Measurements from ENCODE around the gene GPALPP1. TPM values are rescaled to one million over a fixed set of nuclear protein-coding genes. Genes with fewer than 3 reads are reported as not detected.

Gene GPALPP1
- total and polyA plus RNA-seq, 2 of the 4 experiments (the other 2 are of a cell fraction): 10.6 to 12.5 TPM

DNA sequence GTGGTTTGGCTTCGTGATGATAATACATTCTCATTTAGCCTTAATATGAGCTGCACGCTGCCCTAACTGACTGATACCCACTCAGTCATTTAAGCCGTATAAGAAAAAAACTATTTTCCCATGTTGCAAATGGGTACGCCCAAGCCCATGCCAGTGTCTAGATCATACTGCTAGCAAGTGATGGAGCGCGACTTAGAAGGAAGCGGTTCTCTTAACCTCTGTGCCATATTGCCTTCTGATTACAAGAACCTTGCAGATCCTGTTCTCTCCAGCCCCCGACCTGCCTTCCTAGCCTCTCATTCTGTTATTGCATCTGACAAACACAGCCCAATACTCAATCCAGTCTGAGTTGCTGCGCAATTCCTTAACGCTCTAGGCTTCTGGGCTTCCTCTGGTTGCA is 603 bp downstream of the GPALPP1 start:
- Histone ChIP-seq H3K14ac (replicated peaks; ENCODE audit: low read depth, low read length) (peak overlapping the region; percentile 16), H3K23ac (ENCODE audit: low read depth, low read length) (peak overlapping the region; percentile 11), H2AK5ac (ENCODE audit: low read depth, low read length) (peak overlapping the region; percentile 23; the same call in 1 of the 2 replicates), H3K9me3 (ENCODE audit: control insufficient read depth, insufficient read depth, low read length) (no peaks in the 10 kb centered on the region), H2BK5ac (ENCODE audit: low read depth, low read length, poor library complexity, severe bottlenecking) (peak overlapping the region; percentile 83), H3K4me2 (ENCODE audit: low read depth, low read length) (peak overlapping the region; percentile 96), H2AFZ (replicated peaks; ENCODE audit: low read length, poor library complexity) (peak overlapping the region; percentile 100), H3K9me1 (ENCODE audit: insufficient read depth, low read length) (no peaks in the 10 kb centered on the region), H3K4me3 (ENCODE audit: insufficient read depth, low read depth, low read length) (peak overlapping the region; percentile 96), H4K20me1 (ENCODE audit: insufficient read depth, low read length) (0 out of 2 replicates have a peak, but pooled peaks cover 4% of the 10 kb centered on the region), H3K4me1 (ENCODE audit: control insufficient read depth, insufficient read depth, low read length) (peaks cover 2% of the 10 kb centered on the region), H3K27me3 (ENCODE audit: control insufficient read depth, insufficient read depth, low read length) (no peaks in the 10 kb centered on the region), H3K18ac (ENCODE audit: low read depth, low read length) (no peak overlapping the region), H4K8ac (ENCODE audit: low read depth in 2 of 2, low read length in 2 of 2) (peak overlapping the region; percentile 27 to 93), H2BK20ac (ENCODE audit: low read depth, low read length) (no peak overlapping the region), H3K27ac (ENCODE audit: insufficient read depth, low read length) (peak overlapping the region; percentile 93), H4K5ac (ENCODE audit: low read depth, low read length) (peak overlapping the region; percentile 25), H3K56ac (ENCODE audit: extremely low read depth, insufficient read depth, low read length) (peak overlapping the region; percentile 43; the same call in 1 of the 2 replicates), H2BK120ac (ENCODE audit: low read depth, low read length) (no peak overlapping the region), H3K4ac (ENCODE audit: low read depth, low read length) (peak overlapping the region; percentile 82), H3K36me3 (ENCODE audit: control insufficient read depth, insufficient read depth, low read length) (peaks cover 4% of the 10 kb centered on the region), H3K79me1 (ENCODE audit: low read depth in 1 of 2, low read length in 2 of 2) (peaks cover 21 to 71% of the 10 kb centered on the region in 2 experiments), H2BK15ac (ENCODE audit: low read depth, low read length) (no peak overlapping the region), H4K91ac (ENCODE audit: insufficient read depth, low read depth, low read length) (peak overlapping the region; percentile 67; the same call in 1 of the 2 replicates), H3K9ac (ENCODE audit: low read depth, low read length) (peak overlapping the region; percentile 95), H2AK9ac (replicated peaks; ENCODE audit: low read depth, low read length, poor library complexity) (peak overlapping the region; percentile 60)
- intact Hi-C loops (cut with micrococcal nuclease) (loop anchor here (5.0 kb wide), 1 partner anchor 292 kb away; no protein-coding TSS in a partner anchor), in situ Hi-C loops (cut with MboI; ENCODE audit: low sequenced_read_pairs) (loop anchor here (10.0 kb wide), 1 partner anchor 1085 kb away; no protein-coding TSS in a partner anchor), dilution Hi-C loops (cut with HindIII; ENCODE audit: low sequenced_read_pairs, unreplicated experiment) (no loop called here)
- no peak for DNase-seq
- BruUV-seq (replicated peaks): TSS peak; percentile 33
- POLR2A ChIA-PET (ENCODE audit: unreplicated experiment): no interaction called here
- peak; percentile 4; the same call in 1 of the 2 replicates for ATAC-seq (ENCODE audit: low read depth)
- CTCF ChIA-PET: no interaction called here
- 12% methylated on average over 7 of the region's 10 CpGs; no CpG with 5 or more reads in 1 of the 2 experiments for WGBS, 2 experiments (ENCODE audit: extremely low coverage in 2 of 2, insufficient read length in 1 of 2)
- TF ChIP-seq RAD21 (IDR thresholded peaks at IDR 0.05; ENCODE audit: low read length) (no peak), BHLHE40 (IDR thresholded peaks at IDR 0.05; ENCODE audit: low read depth, low read length) (no peak), FOS (IDR thresholded peaks at IDR 0.05; ENCODE audit: low read depth, low read length) (no peak), CHD1 (IDR thresholded peaks at IDR 0.05; ENCODE audit: low read depth, low read length) (no peak), ELK1 (IDR thresholded peaks at IDR 0.05; ENCODE audit: borderline replicate concordance, low read depth, low read length) (no peak), MXI1 (IDR thresholded peaks at IDR 0.05; ENCODE audit: borderline replicate concordance, low read depth, low read length) (no peak)
- TF ChIP-seq, protein P1, sequence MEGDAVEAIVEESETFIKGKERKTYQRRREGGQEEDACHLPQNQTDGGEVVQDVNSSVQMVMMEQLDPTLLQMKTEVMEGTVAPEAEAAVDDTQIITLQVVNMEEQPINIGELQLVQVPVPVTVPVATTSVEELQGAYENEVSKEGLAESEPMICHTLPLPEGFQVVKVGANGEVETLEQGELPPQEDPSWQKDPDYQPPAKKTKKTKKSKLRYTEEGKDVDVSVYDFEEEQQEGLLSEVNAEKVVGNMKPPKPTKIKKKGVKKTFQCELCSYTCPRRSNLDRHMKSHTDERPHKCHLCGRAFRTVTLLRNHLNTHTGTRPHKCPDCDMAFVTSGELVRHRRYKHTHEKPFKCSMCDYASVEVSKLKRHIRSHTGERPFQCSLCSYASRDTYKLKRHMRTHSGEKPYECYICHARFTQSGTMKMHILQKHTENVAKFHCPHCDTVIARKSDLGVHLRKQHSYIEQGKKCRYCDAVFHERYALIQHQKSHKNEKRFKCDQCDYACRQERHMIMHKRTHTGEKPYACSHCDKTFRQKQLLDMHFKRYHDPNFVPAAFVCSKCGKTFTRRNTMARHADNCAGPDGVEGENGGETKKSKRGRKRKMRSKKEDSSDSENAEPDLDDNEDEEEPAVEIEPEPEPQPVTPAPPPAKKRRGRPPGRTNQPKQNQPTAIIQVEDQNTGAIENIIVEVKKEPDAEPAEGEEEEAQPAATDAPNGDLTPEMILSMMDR (conservative IDR thresholded peaks at IDR 0.05; ENCODE audit: low read depth, low read length): no peak
- TF ChIP-seq, protein P2, sequence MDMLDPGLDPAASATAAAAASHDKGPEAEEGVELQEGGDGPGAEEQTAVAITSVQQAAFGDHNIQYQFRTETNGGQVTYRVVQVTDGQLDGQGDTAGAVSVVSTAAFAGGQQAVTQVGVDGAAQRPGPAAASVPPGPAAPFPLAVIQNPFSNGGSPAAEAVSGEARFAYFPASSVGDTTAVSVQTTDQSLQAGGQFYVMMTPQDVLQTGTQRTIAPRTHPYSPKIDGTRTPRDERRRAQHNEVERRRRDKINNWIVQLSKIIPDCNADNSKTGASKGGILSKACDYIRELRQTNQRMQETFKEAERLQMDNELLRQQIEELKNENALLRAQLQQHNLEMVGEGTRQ (IDR thresholded peaks at IDR 0.05; ENCODE audit: low read depth, low read length): no peak

Data from IMR-90 (cell line).